Measurements from ENCODE around the gene LUM.

DNA sequence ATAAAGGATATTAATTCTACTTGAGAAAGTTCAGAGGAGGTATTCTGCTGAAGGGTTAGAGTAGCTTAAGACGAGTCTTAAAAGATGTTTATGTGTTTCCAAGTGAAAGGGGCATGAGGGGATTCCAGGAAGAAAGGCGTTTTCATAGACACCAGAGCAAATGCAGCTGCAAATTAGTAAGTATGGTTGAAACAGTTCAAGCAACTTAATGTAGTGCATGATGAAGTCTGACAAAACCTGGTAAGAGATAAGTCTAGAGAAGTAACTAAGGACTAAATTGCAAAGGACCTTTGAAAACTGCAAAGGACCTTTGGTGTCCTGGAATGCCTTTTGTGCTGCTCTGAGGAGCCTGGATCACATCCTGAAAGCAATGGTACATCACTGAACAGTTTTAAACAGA, 11.5 kb downstream of the LUM start:
- TF ChIP-seq, protein P1, sequence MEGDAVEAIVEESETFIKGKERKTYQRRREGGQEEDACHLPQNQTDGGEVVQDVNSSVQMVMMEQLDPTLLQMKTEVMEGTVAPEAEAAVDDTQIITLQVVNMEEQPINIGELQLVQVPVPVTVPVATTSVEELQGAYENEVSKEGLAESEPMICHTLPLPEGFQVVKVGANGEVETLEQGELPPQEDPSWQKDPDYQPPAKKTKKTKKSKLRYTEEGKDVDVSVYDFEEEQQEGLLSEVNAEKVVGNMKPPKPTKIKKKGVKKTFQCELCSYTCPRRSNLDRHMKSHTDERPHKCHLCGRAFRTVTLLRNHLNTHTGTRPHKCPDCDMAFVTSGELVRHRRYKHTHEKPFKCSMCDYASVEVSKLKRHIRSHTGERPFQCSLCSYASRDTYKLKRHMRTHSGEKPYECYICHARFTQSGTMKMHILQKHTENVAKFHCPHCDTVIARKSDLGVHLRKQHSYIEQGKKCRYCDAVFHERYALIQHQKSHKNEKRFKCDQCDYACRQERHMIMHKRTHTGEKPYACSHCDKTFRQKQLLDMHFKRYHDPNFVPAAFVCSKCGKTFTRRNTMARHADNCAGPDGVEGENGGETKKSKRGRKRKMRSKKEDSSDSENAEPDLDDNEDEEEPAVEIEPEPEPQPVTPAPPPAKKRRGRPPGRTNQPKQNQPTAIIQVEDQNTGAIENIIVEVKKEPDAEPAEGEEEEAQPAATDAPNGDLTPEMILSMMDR (IDR thresholded peaks at IDR 0.05; ENCODE audit: low read depth, low read length, poor library complexity, severe bottlenecking) = no peak
- no peak for TF ChIP-seq EZH2phosphoT487 (IDR thresholded peaks at IDR 0.05; ENCODE audit: borderline replicate concordance, low read length)

All from DOHH2 (cell line).